22Rv1 (cell line): ENCODE results near the gene MCCD1.
A peak's percentile ranks its signal among the peaks of the same experiment; 100 is the strongest.

Source experiments
- ZFX ChIP-seq: fragments of 450-650 bp; IDR thresholded peaks from 2 replicates; pipeline ENCODE4 v1.6.1; 2017; ENCODE audit warnings: antibody characterized with exemption, borderline replicate concordance
- TF ChIP-seq, protein P1 (sequence below): fragments of 450-650 bp; IDR thresholded peaks from 2 replicates; pipeline ENCODE4 v1.5.1; 2017; ENCODE audit warnings: mild to moderate bottlenecking

GRCh38 chr6:31546339-31546957 lies 17.7 kb downstream of the MCCD1 start, which contains the start of gene ATP6V1G2:
- TF ChIP-seq, protein P1, sequence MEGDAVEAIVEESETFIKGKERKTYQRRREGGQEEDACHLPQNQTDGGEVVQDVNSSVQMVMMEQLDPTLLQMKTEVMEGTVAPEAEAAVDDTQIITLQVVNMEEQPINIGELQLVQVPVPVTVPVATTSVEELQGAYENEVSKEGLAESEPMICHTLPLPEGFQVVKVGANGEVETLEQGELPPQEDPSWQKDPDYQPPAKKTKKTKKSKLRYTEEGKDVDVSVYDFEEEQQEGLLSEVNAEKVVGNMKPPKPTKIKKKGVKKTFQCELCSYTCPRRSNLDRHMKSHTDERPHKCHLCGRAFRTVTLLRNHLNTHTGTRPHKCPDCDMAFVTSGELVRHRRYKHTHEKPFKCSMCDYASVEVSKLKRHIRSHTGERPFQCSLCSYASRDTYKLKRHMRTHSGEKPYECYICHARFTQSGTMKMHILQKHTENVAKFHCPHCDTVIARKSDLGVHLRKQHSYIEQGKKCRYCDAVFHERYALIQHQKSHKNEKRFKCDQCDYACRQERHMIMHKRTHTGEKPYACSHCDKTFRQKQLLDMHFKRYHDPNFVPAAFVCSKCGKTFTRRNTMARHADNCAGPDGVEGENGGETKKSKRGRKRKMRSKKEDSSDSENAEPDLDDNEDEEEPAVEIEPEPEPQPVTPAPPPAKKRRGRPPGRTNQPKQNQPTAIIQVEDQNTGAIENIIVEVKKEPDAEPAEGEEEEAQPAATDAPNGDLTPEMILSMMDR, result peak; percentile 95
- no peak for TF ChIP-seq ZFX
